ENCODE results near the gene COL15A1. TPM values are rescaled to one million over a fixed set of nuclear protein-coding genes. Genes with fewer than 3 reads are reported as not detected.

The COL15A1 gene
- polyA plus RNA-seq, 1 experiment = 112 TPM

DNA sequence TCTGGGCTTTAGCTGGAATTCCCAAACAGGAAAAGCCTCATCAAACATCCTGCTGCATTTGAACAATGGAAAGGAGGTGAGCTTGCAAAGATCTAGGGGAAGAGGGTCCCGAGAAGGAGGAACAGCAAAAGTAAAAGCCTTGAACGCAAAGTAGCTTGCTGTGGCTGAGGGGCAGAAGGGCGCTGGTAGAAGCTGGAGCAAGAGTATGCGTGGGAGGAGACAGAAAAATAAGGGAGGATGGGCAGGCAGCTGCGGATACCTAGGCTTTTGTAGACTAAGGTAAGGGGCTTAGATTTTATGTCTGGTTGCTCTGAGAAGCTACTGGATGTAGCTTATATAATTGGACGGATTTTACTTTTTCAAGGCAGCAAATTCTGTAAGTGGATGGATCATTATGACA lies 139.3 kb downstream of the COL15A1 start:
- Histone ChIP-seq H3K36me3 (ENCODE audit: control insufficient read depth, insufficient read depth, low read length) (no peaks in the 10 kb centered on the region), H3K27me3 (ENCODE audit: control insufficient read depth, insufficient read depth, low read length) (peaks cover 2% of the 10 kb centered on the region; the same call in 1 of the 2 replicates), H3K4me3 (ENCODE audit: low read depth, low read length) (no peak overlapping the region)
- ChIA-PET POLR2A (no interaction called here), CTCF (no interaction called here)
- no peak for DNase-seq (ENCODE audit: low read depth)
- TF ChIP-seq CTCF (IDR thresholded peaks at IDR 0.05; ENCODE audit: insufficient read depth, low read depth, low read length) = no peak

- H3K36me3 ChIP-seq (ENCODE audit: control insufficient read depth, insufficient read depth, low read length) = no peaks in the 10 kb centered on the region
- peak; percentile 61 for DNase-seq (ENCODE audit: low read depth)
- CTCF ChIA-PET = interaction anchor here (1.6 kb wide), 1 partner anchor 11 kb away, joined by 4 read pairs; no protein-coding TSS in a partner anchor
- POLR2A ChIA-PET = no interaction called here
- no peak for TF ChIP-seq CTCF (IDR thresholded peaks at IDR 0.05; ENCODE audit: insufficient read depth, low read depth, low read length)
- peaks cover 2% of the 10 kb centered on the region; the same call in 1 of the 2 replicates for H3K27me3 ChIP-seq (ENCODE audit: control insufficient read depth, insufficient read depth, low read length)
- H3K4me3 ChIP-seq (ENCODE audit: low read depth, low read length) = no peak overlapping the region
Measured at GRCh38 chr9:99085949-99086948, 142.5 kb downstream of the COL15A1 start.

DNA sequence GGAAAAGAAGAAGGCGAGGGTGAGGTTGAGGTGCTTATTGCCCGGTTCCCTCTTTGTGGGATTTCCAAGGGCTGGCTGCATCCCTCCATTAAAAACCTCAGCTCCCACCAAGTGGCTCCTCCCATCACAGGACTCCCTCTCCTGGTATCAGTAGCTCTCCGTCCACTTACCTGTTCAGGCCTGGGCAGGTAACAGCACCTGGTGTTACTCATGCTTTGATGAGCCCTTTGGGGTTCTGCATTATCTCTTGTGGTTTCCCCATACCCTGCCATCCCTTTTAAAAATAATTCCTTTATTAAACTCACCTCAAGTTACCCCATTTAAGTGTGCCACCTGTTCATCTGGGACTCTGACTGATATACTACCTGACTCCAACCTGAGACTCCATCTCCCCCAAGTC lies 143.8 kb downstream of the COL15A1 start:
- no peak overlapping the region for H3K4me3 ChIP-seq (ENCODE audit: low read depth, low read length)
- H3K36me3 ChIP-seq (ENCODE audit: control insufficient read depth, insufficient read depth, low read length) = no peaks in the 10 kb centered on the region
- no peak for TF ChIP-seq CTCF (IDR thresholded peaks at IDR 0.05; ENCODE audit: insufficient read depth, low read depth, low read length)
- CTCF ChIA-PET = no interaction called here
- no peak for DNase-seq (ENCODE audit: low read depth)
- peaks cover 2% of the 10 kb centered on the region; the same call in 1 of the 2 replicates for H3K27me3 ChIP-seq (ENCODE audit: control insufficient read depth, insufficient read depth, low read length)
- POLR2A ChIA-PET = no interaction called here

GRCh38 chr9:99090336-99091130 lies 146.8 kb downstream of the COL15A1 start:
- ChIA-PET POLR2A (no interaction called here), CTCF (interaction anchor here (1.0 kb wide), 1 partner anchor 14 kb away, joined by 3 read pairs; the partner anchor contains the start of gene TGFBR1)
- DNase-seq (ENCODE audit: low read depth) = no peak
- TF ChIP-seq CTCF (IDR thresholded peaks at IDR 0.05; ENCODE audit: insufficient read depth, low read depth, low read length) = no peak
- H3K36me3 ChIP-seq (ENCODE audit: control insufficient read depth, insufficient read depth, low read length) = no peaks in the 10 kb centered on the region
- H3K4me3 ChIP-seq (ENCODE audit: low read depth, low read length) = no peak overlapping the region
- no peaks in the 10 kb centered on the region for H3K27me3 ChIP-seq (ENCODE audit: control insufficient read depth, insufficient read depth, low read length)
